HG02610 (cell line): ENCODE data around the gene CLCN2.
"Not testable (repeated sequence)": the region's sequence is repeated elsewhere in the genome, so short reads cannot be mapped to it uniquely, and the experiment has no call there.

Experiments used
- ATAC-seq: cut with Tn5 transposase; IDR thresholded peaks from one replicate; pipeline ENCODE4 v1.9.1; 2021; ENCODE audit warnings: mild to moderate bottlenecking, moderate library complexity; ENCODE audit not compliant: unreplicated experiment

Gene CLCN2

DNA sequence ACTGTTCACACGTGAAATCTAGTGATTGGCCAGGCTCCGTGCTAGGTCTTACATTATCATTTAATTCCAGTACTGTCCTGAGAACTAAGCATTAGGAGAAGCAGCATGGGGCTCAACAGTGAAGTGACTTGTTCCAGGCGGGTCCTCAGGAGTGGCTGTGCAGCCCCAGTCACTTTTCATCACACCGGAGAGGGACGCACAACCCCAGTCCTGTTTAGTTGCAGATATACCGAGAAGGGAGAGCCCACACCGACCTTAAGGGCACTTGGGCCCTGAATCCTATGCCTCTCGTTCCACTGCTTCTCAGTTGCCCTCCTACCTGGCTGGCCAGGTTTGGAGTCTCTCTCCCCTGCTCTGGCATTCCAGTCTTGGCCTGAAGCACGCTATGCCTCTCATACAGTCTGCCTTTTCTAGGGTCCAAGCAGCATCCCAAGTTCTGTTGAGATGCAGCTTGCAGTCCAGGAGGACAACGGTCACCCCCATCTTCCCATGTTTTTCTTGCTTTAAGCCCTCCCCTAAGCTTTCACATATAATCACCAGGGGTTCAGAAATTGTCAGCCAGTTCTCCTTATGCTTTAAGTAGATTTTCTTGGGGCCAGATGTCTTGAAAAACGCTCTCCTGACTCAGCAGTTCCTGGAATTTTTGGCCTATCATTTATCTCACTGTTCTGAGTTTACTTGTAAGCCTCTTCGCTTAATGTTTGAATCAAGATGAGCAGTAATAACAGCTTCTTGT, 13.9 kb downstream of the CLCN2 start:
- no peak for ATAC-seq

DNA sequence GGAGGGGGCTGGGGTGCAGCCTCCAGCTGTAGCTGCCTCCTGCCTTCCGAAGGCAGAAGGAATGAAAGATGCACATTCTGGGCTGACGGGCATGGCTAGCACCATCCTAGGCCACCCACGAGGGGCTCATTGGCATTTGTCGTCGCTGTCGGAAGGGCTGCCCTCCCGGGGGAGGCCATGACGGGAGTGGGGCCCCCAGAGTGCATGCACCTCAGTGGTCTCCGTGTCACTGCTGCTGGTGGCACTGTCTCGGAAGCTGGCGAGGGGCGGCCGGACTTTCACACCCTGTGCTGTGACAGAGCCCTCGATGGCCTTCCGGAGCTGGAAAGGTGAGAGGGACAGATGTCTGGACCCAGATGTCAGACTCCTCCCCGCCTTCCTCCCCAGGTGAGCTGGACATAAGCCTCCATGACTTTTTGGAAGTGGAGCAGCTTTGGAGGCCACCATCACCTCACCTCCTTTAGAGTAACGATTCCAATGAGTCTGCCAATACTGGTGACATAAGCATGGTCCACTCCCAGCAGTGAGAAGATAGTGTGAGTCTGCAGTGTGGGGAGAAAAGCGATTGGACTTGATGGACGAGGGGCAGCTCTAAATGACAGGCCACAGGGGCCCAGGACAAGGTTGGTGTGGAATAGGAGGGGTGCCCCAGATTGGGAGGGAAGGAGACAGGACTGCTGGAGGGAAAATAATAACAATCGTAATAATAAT, 14.8 kb downstream of the CLCN2 start:
- no peak for ATAC-seq

DNA sequence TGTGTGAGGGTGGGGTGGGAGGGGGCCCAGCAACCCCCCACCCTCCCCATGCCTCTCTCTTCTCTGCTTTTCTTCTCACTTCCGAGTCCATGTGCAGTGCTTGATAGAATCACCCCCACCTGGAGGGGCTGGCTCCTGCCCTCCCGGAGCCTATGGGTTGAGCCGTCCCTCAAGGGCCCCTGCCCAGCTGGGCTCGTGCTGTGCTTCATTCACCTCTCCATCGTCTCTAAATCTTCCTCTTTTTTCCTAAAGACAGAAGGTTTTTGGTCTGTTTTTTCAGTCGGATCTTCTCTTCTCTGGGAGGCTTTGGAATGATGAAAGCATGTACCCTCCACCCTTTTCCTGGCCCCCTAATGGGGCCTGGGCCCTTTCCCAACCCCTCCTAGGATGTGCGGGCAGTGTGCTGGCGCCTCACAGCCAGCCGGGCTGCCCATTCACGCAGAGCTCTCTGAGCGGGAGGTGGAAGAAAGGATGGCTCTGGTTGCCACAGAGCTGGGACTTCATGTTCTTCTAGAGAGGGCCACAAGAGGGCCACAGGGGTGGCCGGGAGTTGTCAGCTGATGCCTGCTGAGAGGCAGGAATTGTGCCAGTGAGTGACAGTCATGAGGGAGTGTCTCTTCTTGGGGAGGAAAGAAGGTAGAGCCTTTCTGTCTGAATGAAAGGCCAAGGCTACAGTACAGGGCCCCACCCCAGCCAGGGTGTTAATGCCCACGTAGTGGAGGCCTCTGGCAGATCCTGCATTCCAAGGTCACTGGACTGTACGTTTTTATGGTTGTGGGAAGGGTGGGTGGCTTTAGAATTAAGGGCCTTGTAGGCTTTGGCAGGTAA, 15.9 kb downstream of the CLCN2 start:
- ATAC-seq, result no peak

DNA sequence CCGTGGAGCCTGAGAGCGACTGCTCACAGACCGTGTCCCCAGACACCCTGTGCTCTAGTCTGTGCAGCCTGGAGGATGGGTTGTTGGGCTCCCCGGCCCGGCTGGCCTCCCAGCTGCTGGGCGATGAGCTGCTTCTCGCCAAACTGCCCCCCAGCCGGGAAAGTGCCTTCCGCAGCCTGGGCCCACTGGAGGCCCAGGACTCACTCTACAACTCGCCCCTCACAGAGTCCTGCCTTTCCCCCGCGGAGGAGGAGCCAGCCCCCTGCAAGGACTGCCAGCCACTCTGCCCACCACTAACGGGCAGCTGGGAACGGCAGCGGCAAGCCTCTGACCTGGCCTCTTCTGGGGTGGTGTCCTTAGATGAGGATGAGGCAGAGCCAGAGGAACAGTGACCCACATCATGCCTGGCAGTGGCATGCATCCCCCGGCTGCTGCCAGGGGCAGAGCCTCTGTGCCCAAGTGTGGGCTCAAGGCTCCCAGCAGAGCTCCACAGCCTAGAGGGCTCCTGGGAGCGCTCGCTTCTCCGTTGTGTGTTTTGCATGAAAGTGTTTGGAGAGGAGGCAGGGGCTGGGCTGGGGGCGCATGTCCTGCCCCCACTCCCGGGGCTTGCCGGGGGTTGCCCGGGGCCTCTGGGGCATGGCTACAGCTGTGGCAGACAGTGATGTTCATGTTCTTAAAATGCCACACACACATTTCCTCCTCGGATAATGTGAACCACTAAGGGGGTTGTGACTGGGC, 16.7 kb downstream of the CLCN2 start:
- ATAC-seq, result no peak

- no peak for ATAC-seq
Measured at GRCh38 chr3:184343200-184343876, 18.1 kb downstream of the CLCN2 start.

DNA sequence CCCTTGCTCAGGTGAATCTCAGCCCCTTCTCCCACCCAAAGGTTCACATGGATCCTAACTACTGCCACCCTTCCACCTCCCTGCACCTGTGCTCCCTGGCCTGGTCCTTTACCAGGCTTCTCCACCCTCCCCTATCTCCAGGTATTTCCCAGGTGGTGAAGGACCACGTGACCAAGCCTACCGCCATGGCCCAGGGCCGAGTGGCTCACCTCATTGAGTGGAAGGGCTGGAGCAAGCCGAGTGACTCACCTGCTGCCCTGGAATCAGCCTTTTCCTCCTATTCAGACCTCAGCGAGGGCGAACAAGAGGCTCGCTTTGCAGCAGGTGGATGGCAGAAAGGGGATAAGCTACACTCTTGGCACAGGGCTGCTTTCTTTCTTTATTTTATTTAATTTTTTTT, 19.5 kb downstream of the CLCN2 start:
- no peak for ATAC-seq

- ATAC-seq, result not testable (repeated sequence)
Measured at GRCh38 chr3:184339451-184340135, 21.8 kb downstream of the CLCN2 start.

DNA sequence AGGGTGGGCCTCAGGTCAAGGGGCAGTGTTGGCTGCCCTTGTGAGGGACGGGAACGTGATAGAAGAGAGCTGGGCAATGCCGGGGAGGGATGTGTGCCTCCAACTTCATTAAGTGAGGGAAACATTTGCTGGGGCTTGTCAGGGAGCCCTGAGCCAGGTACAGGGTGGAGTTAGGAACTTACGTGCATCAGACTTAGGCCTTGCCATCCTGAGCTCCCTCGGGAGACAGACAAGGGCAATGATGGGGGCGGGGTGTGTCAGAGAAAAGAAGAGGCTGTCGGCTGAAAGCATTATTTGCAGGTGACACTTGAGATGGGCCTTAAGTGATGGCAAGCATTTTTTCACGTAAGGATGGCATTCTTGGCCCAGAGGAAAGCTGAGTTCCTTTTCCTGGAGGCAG, 22.4 kb downstream of the CLCN2 start:
- ATAC-seq, result no peak

DNA sequence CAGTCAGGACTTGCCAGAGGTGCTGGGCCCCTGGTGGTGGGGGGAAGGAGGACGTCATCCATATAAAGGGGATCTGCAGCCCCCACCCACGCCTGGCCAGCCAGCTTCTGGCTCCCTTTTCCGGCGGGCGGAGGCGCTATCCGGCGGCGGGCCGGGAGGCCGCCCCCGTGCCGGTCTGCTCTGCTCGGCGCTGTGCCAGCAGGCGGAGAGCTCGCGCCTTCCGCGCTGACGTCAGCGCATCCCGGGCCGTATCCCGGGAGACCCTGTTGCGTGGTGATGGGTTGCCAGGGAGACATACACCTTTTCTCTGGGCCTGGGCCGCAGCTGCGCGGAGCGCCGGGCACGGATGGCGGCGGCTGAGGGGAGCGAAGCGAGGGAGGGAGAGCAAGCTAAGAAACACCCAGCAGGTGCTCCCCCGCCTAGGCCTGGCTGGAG, 22.9 kb downstream of the CLCN2 start:
- no peak for ATAC-seq

GRCh38 chr3:184337981-184338380, 23.4 kb downstream of the CLCN2 start:
- no peak for ATAC-seq

GRCh38 chr3:184337399-184337714, 24.0 kb downstream of the CLCN2 start, which contains the start of gene FAM131A:
TSS of gene FAM131A (plus strand) at chr3:184337600. CDS start at chr3:184337631, 31 bp downstream.
- ATAC-seq, result no peak

- ATAC-seq, result no peak
Measured at GRCh38 chr3:184336547-184337398, 24.6 kb downstream of the CLCN2 start.

GRCh38 chr3:184335661-184336546, 25.5 kb downstream of the CLCN2 start:
- ATAC-seq, result peak; percentile 69

GRCh38 chr3:184335291-184335660, 26.1 kb downstream of the CLCN2 start:
- ATAC-seq, result no peak

GRCh38 chr3:184334470-184335158, 26.8 kb downstream of the CLCN2 start:
- ATAC-seq, result no peak

DNA sequence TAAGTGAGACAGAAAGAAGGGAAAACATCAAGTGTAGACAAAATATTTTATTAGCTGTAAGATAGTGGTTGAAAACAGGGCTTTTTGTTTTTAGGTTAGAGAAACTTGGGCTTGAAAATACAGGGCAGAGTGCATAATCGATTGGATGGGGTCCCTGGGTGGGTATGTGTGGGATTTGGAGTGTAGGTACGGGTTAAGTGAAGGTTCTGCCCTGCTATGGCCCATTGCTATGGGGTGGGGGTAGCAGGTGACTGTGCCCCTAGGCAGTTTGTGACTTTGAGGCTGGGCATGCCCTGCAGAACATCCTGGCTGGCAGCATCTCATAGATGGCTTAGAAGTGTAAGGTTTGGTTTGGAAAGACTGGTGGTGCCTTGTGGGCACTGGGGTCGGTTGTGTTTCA, 27.7 kb downstream of the CLCN2 start:
- ATAC-seq, result no peak

GRCh38 chr3:184333190-184333589, 28.2 kb downstream of the CLCN2 start:
- no peak for ATAC-seq
